ENCODE data around the gene ECHDC3. TPM values are rescaled to one million over a fixed set of nuclear protein-coding genes. Genes with fewer than 3 reads are reported as not detected.

Gene ECHDC3
- total RNA-seq, 3 donors from 2014 or later: 62.6 to 256 (median 132) TPM

DNA sequence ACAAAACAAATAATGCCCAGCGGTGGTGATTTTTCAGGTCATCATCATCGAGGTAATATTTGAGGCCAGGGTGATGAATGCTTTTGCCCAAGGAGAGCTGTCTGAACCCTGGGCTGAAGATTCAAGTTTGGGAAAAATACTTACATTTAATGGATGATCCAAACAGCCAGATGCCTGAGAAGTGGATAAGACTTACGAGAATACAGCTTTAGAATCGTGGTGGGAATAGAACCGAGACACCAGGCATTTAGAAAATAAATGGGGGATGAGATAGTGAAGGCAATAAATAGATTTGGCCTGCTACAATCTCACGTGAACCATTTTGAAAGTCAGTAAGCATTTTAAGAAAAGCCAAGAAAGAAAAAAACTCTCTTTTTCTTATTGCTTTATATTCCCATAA, 68.8 kb downstream of the ECHDC3 start:
- H3K4me3 ChIP-seq: no peak overlapping the region
- no peak overlapping the region for H3K27ac ChIP-seq
- intact Hi-C loops (cut with DNase I; ENCODE audit: low total_unique reads): no loop called here
- DNase-seq (ENCODE audit: low spot score in 2 of 2): no peak
- H3K4me1 ChIP-seq: no peaks in the 10 kb centered on the region
- H3K27me3 ChIP-seq: no peaks in the 10 kb centered on the region
- no peaks in the 10 kb centered on the region for H3K36me3 ChIP-seq
- TF ChIP-seq POLR2A (IDR thresholded peaks at IDR 0.05) (no peak), POLR2AphosphoS5 (IDR thresholded peaks at IDR 0.05) (no peak)
- TF ChIP-seq, protein P1, sequence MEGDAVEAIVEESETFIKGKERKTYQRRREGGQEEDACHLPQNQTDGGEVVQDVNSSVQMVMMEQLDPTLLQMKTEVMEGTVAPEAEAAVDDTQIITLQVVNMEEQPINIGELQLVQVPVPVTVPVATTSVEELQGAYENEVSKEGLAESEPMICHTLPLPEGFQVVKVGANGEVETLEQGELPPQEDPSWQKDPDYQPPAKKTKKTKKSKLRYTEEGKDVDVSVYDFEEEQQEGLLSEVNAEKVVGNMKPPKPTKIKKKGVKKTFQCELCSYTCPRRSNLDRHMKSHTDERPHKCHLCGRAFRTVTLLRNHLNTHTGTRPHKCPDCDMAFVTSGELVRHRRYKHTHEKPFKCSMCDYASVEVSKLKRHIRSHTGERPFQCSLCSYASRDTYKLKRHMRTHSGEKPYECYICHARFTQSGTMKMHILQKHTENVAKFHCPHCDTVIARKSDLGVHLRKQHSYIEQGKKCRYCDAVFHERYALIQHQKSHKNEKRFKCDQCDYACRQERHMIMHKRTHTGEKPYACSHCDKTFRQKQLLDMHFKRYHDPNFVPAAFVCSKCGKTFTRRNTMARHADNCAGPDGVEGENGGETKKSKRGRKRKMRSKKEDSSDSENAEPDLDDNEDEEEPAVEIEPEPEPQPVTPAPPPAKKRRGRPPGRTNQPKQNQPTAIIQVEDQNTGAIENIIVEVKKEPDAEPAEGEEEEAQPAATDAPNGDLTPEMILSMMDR (IDR thresholded peaks at IDR 0.05): no peak
- no peaks in the 10 kb centered on the region for H3K9me3 ChIP-seq

DNA sequence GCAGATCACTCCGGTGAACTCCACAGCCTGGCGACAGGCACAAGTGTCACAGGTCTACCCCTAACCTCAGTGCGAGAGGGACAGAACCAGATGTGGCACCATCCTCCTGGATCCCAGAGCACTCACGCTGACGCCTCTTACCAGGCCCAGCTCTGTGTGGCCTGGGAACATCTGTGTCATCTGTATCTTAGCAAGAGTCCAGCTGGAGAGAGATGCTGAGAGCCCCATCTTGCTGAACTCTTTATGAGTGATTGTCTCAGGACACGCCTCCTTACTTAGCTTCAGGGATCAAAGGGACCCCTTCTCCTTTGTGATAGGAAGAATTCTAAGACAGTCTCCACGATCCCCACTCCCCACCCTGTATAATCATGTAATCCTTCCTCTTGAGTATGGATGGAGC, 71.0 kb downstream of the ECHDC3 start:
- H3K36me3 ChIP-seq: no peaks in the 10 kb centered on the region
- DNase-seq (ENCODE audit: low spot score in 2 of 2): no peak
- H3K9me3 ChIP-seq: no peaks in the 10 kb centered on the region
- TF ChIP-seq POLR2A (IDR thresholded peaks at IDR 0.05) (no peak), POLR2AphosphoS5 (IDR thresholded peaks at IDR 0.05) (no peak)
- TF ChIP-seq, protein P1 (IDR thresholded peaks at IDR 0.05): no peak
- no peaks in the 10 kb centered on the region for H3K4me1 ChIP-seq
- no peaks in the 10 kb centered on the region for H3K27me3 ChIP-seq
- no peak overlapping the region for H3K4me3 ChIP-seq
- intact Hi-C loops (cut with DNase I; ENCODE audit: low total_unique reads): no loop called here
- H3K27ac ChIP-seq: no peak overlapping the region

Other genes with a start within 250 kb of the ECHDC3 start
- gene USP6NL, start 130.7 kb upstream of the ECHDC3 start, total RNA-seq: 10 to 100 TPM; 13.8 to 28.7 (median 19.7) TPM
- 1 to 10 TPM; 2.9 to 9.5 (median 8.5) TPM for gene PROSER2, start 81.0 kb downstream of the ECHDC3 start, total RNA-seq

Data from breast epithelium (tissue), 4 donors.